Peyer's patch (tissue), 4 donors: Measurements from ENCODE around the gene PRKD1. TPM values are rescaled to one million over a fixed set of nuclear protein-coding genes. Genes with fewer than 3 reads are reported as not detected.

Experiments used
- DNase-seq, 3 donors: peaks; one replicate each; pipeline ENCODE4 v3.0.0-alpha.2; 2017 to 2019
- H3K27ac ChIP-seq, 4 donors: fragments of 200-600 bp; sonication (generic); one replicate each; pipeline ENCODE4 v1.5.1; 2016 to 2019
- H3K27me3 ChIP-seq, 2 donors: fragments of 200-600 bp; sonication (generic); one replicate each; pipeline ENCODE4 v1.5.1; 2019
- H3K36me3 ChIP-seq, 3 donors: fragments of 200-600 bp; sonication (generic); one replicate each; pipeline ENCODE4 v1.5.1; 2016 to 2019
- H3K4me1 ChIP-seq, 4 donors: fragments of 200-600 bp; sonication (generic); one replicate each; pipeline ENCODE4 v1.5.1; 2016 to 2019
- H3K4me3 ChIP-seq, 4 donors: fragments of 200-600 bp; sonication (generic); 1 replicate in 3 of 4; 2 replicates in 1 of 4; pipeline ENCODE4 v1.5.1; 2016 to 2019; ENCODE audit warnings: mild to moderate bottlenecking in 1 of 4
- H3K9me3 ChIP-seq, 4 donors: fragments of 200-600 bp; sonication (generic); one replicate each; pipeline ENCODE4 v1.5.1; 2016 to 2019; ENCODE audit warnings: mild to moderate bottlenecking in 1 of 4
- POLR2A ChIP-seq, 2 donors: fragments of 450-650 bp; IDR thresholded peaks; one replicate each; pipeline ENCODE4 v1.5.1; 2017; ENCODE audit warnings: antibody characterized with exemption in 2 of 2, mild to moderate bottlenecking in 2 of 2, moderate library complexity in 2 of 2
- total RNA-seq, 4 donors: library from RNA; depleted of rRNA; stranded (reverse); fragments of >200 nt; gene quantifications; one replicate each; pipeline ENCODE4 v1.1.0, GENCODE V29; 2016
- TF ChIP-seq, protein P1 (sequence below), 6 experiments: fragments of 450-650 bp in 4 of 6; fragments of 200-600 bp in 2 of 6; sonication (generic) in 1 of 6; IDR thresholded peaks; one replicate each; pipeline ENCODE4 v1.5.1; 2017 to 2019; ENCODE audit warnings: antibody characterized with exemption in 6 of 6, mild to moderate bottlenecking in 3 of 6, moderate library complexity in 1 of 6

PRKD1 gene
- total RNA-seq, 4 donors from 2014 or later, result 0.88 to 5.0 (median 3.6) TPM

DNA sequence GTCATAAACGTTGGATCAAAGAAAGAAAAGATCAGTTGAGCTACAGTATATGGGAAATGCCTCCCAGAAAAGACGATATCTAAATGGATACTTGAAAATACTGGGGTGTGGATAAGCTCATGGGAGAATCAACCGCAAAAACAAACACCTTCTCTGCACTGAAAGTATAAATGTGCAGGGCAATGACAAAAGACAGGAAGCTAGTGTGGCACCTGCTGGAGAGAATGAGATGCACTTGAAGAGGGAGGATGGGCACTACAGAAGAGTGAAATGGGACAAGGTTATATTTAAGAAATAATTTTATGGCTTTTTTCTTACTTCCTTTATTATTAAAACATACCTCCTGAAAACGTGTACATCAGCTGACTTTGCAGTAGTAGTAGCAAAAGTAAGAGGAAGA lies 153.7 kb downstream of the PRKD1 start:
- H3K4me1 ChIP-seq, result no peaks in the 10 kb centered on the region
- no peaks in the 10 kb centered on the region for H3K36me3 ChIP-seq
- no peak for DNase-seq
- no peak overlapping the region for H3K4me3 ChIP-seq
- H3K27ac ChIP-seq, result no peak overlapping the region
- no peak for TF ChIP-seq POLR2A (IDR thresholded peaks at IDR 0.05)
- TF ChIP-seq, protein P1, sequence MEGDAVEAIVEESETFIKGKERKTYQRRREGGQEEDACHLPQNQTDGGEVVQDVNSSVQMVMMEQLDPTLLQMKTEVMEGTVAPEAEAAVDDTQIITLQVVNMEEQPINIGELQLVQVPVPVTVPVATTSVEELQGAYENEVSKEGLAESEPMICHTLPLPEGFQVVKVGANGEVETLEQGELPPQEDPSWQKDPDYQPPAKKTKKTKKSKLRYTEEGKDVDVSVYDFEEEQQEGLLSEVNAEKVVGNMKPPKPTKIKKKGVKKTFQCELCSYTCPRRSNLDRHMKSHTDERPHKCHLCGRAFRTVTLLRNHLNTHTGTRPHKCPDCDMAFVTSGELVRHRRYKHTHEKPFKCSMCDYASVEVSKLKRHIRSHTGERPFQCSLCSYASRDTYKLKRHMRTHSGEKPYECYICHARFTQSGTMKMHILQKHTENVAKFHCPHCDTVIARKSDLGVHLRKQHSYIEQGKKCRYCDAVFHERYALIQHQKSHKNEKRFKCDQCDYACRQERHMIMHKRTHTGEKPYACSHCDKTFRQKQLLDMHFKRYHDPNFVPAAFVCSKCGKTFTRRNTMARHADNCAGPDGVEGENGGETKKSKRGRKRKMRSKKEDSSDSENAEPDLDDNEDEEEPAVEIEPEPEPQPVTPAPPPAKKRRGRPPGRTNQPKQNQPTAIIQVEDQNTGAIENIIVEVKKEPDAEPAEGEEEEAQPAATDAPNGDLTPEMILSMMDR (IDR thresholded peaks at IDR 0.05), result no peak
- H3K9me3 ChIP-seq, result no peaks in the 10 kb centered on the region
- no peaks in the 10 kb centered on the region for H3K27me3 ChIP-seq

DNA sequence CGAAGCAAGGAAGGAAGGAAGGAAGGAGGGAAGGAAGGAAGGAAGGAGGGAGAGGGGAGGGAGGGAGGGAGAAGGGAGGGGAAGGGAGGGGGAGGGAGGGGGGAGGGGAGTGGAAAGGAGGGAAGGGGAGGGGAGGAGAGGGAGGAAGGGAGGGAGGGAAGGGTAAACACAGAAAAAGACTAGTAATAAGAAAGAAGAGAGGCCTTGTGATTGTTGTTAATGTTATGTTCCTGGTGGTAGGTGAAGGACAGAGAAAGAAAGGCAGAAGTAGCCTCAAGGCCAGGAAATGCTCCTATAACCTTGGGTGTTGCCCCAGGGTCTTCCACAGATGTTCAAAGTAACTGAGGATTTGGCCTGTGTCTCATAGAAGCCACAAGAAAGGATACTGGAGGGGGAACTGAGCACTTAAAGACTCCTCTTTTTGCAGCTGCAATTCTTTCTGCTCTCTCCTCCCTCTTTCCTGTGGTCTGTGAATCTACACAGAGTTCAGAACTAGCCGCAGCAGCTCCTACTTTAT lies 164.2 kb downstream of the PRKD1 start:
- DNase-seq, result no peak
- Histone ChIP-seq H3K9me3 (no peaks in the 10 kb centered on the region), H3K36me3 (no peaks in the 10 kb centered on the region), H3K27ac (no peak overlapping the region), H3K4me1 (no peaks in the 10 kb centered on the region), H3K27me3 (no peaks in the 10 kb centered on the region), H3K4me3 (no peak overlapping the region)
- TF ChIP-seq, protein P1 (IDR thresholded peaks at IDR 0.05), result no peak
- no peak for TF ChIP-seq POLR2A (IDR thresholded peaks at IDR 0.05)

DNA sequence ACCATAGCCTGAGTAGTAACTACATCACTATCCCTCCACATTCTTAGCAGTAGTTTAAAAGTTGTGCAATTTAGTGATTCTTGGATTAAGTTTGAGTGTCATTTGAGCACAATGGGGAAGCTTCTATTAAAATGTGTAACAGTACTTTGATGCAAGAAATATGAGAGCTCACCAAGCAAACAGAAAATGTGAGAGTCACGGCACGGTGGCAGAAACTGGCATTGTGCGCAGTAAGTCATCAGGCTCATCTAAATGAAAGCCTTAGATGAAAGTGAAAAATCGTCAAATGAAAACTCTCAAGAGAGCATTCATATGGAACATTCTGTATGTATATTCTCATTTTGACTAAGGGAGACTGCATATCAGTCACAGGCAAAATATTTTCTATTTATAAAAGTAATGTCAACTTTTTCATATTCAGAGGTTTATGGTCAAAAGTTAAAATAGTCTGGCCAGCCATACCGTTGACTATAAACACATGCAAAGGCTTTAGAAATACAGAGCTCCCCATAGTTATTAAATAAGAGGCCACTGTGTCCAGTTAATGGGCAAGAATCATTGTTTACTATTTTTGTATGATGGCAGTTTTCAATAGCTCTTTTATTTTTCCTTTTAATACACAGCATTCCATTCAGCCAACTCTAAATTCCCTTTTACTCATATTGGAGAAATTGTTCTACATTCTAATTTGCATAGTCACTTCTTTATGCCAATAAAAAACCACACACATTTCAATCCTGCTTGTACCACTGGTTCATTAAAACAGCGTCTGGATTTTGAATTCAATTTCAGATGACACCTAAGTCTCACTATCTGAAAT lies 167.9 kb downstream of the PRKD1 start:
- H3K9me3 ChIP-seq, result no peaks in the 10 kb centered on the region
- no peaks in the 10 kb centered on the region for H3K4me1 ChIP-seq
- TF ChIP-seq, protein P1 (IDR thresholded peaks at IDR 0.05), result no peak
- no peak for TF ChIP-seq POLR2A (IDR thresholded peaks at IDR 0.05)
- no peaks in the 10 kb centered on the region for H3K36me3 ChIP-seq
- no peak overlapping the region for H3K27ac ChIP-seq
- no peak for DNase-seq
- H3K27me3 ChIP-seq, result no peaks in the 10 kb centered on the region
- H3K4me3 ChIP-seq, result no peak overlapping the region

DNA sequence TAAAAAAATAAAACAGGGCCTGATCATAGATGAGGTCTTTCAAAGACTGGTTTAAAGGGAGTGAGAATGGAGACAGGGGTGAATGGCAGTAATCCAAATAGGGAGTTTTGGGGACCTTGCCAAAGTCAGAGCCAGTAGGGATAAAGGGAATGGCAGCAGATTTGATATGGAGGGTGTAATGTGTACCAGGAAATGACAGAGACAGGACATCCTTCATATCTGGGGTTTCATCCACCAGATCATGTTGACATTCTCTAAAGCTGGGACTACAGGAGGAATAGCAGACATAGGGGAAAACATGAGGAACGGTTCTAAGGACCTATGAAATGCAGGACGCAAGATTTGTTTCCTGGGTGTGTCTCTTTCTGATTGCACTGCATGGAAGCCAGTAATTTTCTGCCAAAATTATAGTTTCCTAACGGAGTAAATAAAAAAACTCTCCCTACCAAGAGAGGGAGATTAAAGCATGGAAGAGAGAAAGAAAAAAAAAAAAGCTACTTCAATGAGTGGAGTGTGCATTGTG lies 169.9 kb downstream of the PRKD1 start:
- Histone ChIP-seq H3K27me3 (no peaks in the 10 kb centered on the region), H3K9me3 (no peaks in the 10 kb centered on the region), H3K4me1 (no peaks in the 10 kb centered on the region), H3K4me3 (no peak overlapping the region), H3K36me3 (no peaks in the 10 kb centered on the region), H3K27ac (no peak overlapping the region)
- DNase-seq, result no peak
- no peak for TF ChIP-seq POLR2A (IDR thresholded peaks at IDR 0.05)
- TF ChIP-seq, protein P1 (IDR thresholded peaks at IDR 0.05), result no peak

DNA sequence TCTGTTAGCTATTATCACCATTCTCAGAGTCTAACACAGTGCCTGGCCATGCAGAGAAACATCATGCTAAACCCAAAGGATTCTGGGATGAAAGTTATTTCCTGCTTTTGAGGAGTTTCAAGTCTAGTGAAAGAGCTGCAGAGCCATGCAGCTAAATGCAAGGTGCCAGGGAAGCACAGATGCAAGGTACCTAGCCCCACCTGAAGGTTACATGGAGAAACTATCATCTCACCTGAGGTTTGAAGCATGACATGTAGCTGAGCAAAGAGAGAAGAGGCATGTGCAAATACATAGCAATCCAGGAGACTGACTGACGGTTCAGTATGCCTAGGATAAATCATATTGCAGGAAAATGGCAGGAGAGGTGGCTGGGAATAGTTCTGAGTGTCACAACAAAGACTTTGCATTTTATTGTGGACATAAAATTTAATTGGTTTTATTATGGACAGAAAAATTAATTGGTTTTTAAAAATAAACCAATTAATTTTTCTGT lies 170.4 kb downstream of the PRKD1 start:
- no peak for DNase-seq
- Histone ChIP-seq H3K36me3 (no peaks in the 10 kb centered on the region), H3K27ac (no peak overlapping the region), H3K4me3 (no peak overlapping the region), H3K27me3 (no peaks in the 10 kb centered on the region), H3K4me1 (no peaks in the 10 kb centered on the region), H3K9me3 (no peaks in the 10 kb centered on the region)
- TF ChIP-seq, protein P1 (IDR thresholded peaks at IDR 0.05), result no peak
- no peak for TF ChIP-seq POLR2A (IDR thresholded peaks at IDR 0.05)
